GM12878 (cell line): Measurements from ENCODE around the gene CCNG1. TPM values are rescaled to one million over a fixed set of nuclear protein-coding genes. Genes with fewer than 3 reads are reported as not detected.
"Not testable (repeated sequence)": the region's sequence is repeated elsewhere in the genome, so short reads cannot be mapped to it uniquely, and the experiment has no call there.

ENCODE experiments used
- ATAC-seq: fragments of 200-7000 bp; cut with Tn5 transposase; 3 replicates; pipeline ENCODE4 v1.9.1; 2020; ENCODE audit warnings: mild to moderate bottlenecking, moderate library complexity
- BruUV-seq: library from RNA; stranded (reverse); fragments of 400-500 nt; replicated peaks from 2 replicates; lab custom pipeline; 2021; lab: Mats Ljungman, UMichigan
- CTCF ChIA-PET: fragments of 300-600 bp; sonication (Branson Sonifier 250); formaldehyde crosslinking; extraction: SDS; loops from one replicate; lab custom pipeline; 2021; ENCODE audit warnings: inconsistent platforms; lab: Yijun Ruan, JAX
- POLR2A ChIA-PET: fragments of 350-600 bp; formaldehyde crosslinking; extraction: SDS; loops from one replicate; lab custom pipeline; 2021; ENCODE audit warnings: inconsistent platforms; lab: Charles Lee
- RAD21 ChIA-PET: fragments of 300-600 bp; sonication (Branson Sonifier 250); formaldehyde crosslinking; loops from one replicate; lab custom pipeline; 2023; ENCODE audit warnings: antibody characterized with exemption; ENCODE audit not compliant: unreplicated experiment; lab: Charles Lee
- SMC1A ChIA-PET: fragments of 300-600 bp; sonication (Branson Sonifier 250); formaldehyde crosslinking; loops from one replicate; lab custom pipeline; 2023; ENCODE audit not compliant: unreplicated experiment, uncharacterized antibody; lab: Charles Lee
- DNase-seq: peaks from one replicate; pipeline ENCODE4 v3.0.0-alpha.2; 2011; ENCODE audit warnings: low read depth, low spot score
- FAIRE-seq: peaks from 3 replicates; lab custom pipeline; 2011; peaks lifted over from hg19 to GRCh38; lab: Jason Lieb, UNC
- H2AFZ ChIP-seq: 2 replicates; pipeline ENCODE4 v1.6.0; 2011; ENCODE audit warnings: low read depth, low read length, control low read depth; ENCODE audit not compliant: control insufficient read depth
- H3K27ac ChIP-seq: 2 replicates; pipeline ENCODE4 v1.5.1; 2011; ENCODE audit warnings: control low read depth; ENCODE audit not compliant: control insufficient read depth, insufficient read depth
- H3K27me3 ChIP-seq, 2 experiments: replicated peaks in 1 of 2; 2 replicates each; pipeline versions ENCODE4 v1.6.0 to v1.6.1; 2011; ENCODE audit warnings: low read length in 1 of 2; ENCODE audit not compliant: control insufficient read depth in 2 of 2, insufficient read depth in 2 of 2
- H3K36me3 ChIP-seq, 2 experiments: 2 replicates each; pipeline ENCODE4 v1.5.1; 2011; ENCODE audit warnings: low read length in 1 of 2; ENCODE audit not compliant: control insufficient read depth in 2 of 2, insufficient read depth in 2 of 2
- H3K4me1 ChIP-seq: 2 replicates; pipeline ENCODE4 v1.6.1; 2011; ENCODE audit warnings: mild to moderate bottlenecking, low read length, moderate library complexity, mixed read lengths; ENCODE audit not compliant: control insufficient read depth, insufficient read depth
- H3K4me2 ChIP-seq: 2 replicates; pipeline ENCODE4 v1.6.0; 2011; ENCODE audit warnings: control low read depth; ENCODE audit not compliant: control insufficient read depth, insufficient read depth
- H3K4me3 ChIP-seq: fragments of 200-600 bp; sonication (generic); 2 replicates; pipeline ENCODE4 v1.5.1; 2016
- H3K79me2 ChIP-seq: 2 replicates; pipeline ENCODE4 v1.6.0; 2011; ENCODE audit warnings: low read length; ENCODE audit not compliant: control insufficient read depth, insufficient read depth
- H3K9ac ChIP-seq: 2 replicates; pipeline ENCODE4 v1.8.0; 2011; ENCODE audit warnings: low read length, control low read depth, mixed read lengths; ENCODE audit not compliant: control insufficient read depth, insufficient read depth
- H3K9me3 ChIP-seq: replicated peaks from 3 replicates; pipeline ENCODE4 v1.5.1; 2011; ENCODE audit warnings: mild to moderate bottlenecking, low read length; ENCODE audit not compliant: control insufficient read depth, insufficient read depth
- H4K20me1 ChIP-seq: 2 replicates; pipeline ENCODE4 v1.6.0; 2011; ENCODE audit not compliant: control insufficient read depth, insufficient read depth
- BRCA1 ChIP-seq: IDR thresholded peaks from 2 replicates; pipeline ENCODE4 v1.6.1; 2011; ENCODE audit warnings: low read depth, low read length, improper control_type of control experiment
- CBFB ChIP-seq: IDR thresholded peaks from 2 replicates; pipeline ENCODE4 v1.6.1; 2016; ENCODE audit warnings: antibody characterized with exemption, low read depth
- NR2C2 ChIP-seq: IDR thresholded peaks from 2 replicates; pipeline ENCODE4 v1.6.1; 2011; ENCODE audit warnings: borderline replicate concordance, low read depth; ENCODE audit not compliant: control insufficient read depth, insufficient read length
- RBBP5 ChIP-seq: fragments of 200-600 bp; sonication (generic); conservative IDR thresholded peaks from 2 replicates; pipeline ENCODE4 v1.6.1; 2016
- SIN3A ChIP-seq: IDR thresholded peaks from 2 replicates; pipeline ENCODE4 v1.6.1; 2012; ENCODE audit warnings: low read depth, low read length, improper control_type of control experiment
- SPI1 ChIP-seq: IDR thresholded peaks from 2 replicates; pipeline ENCODE4 v1.6.1; 2011; ENCODE audit warnings: low read depth, mild to moderate bottlenecking, low read length, moderate library complexity, borderline replicate concordance; ENCODE audit not compliant: insufficient read depth
- ZNF217 ChIP-seq: fragments of 450-650 bp; IDR thresholded peaks from 2 replicates; pipeline ENCODE4 v1.6.1; 2017; ENCODE audit warnings: antibody characterized with exemption, mild to moderate bottlenecking
- WGBS: methylation state at CpG from one replicate; pipeline ENCODE4 v1.1.6; 2016; ENCODE audit warnings: low lambda C conversion rate; ENCODE audit not compliant: insufficient replicate concordance, insufficient coverage; ENCODE audit errors: missing lambda C conversion rate; 5-methylcytosine and 5-hydroxymethylcytosine counted together
- in situ Hi-C: fragments of 300-500 bp; cut with MboI; formaldehyde crosslinking; loops from 9 replicates; pipeline ENCODE4 v1.14.3; 2018; ENCODE audit warnings: mixed read lengths
- intact Hi-C: fragments of 100-400 bp; cut with micrococcal nuclease; formaldehyde crosslinking; loops from one replicate; pipeline ENCODE4 v1.14.2; 2022; ENCODE audit not compliant: unreplicated experiment
- polyA plus RNA-seq, 11 experiments: library from polyadenylated mRNA; depleted of rRNA in 4 of 11; unstranded in 6 of 11; stranded (reverse) in 5 of 11; fragments of >200 nt; fragmentation: Nextera tagmentation in 4 of 11; fragmentation: Illumina TruSeq in 1 of 11; extraction: Ambion mirVana in 4 of 11; extraction: Trizol in 1 of 11; gene quantifications; 1 replicate in 1 of 11; 2 replicates in 10 of 11; pipeline versions ENCODE4 v1.2.1 to v1.2.3, GENCODE V29; 2011 to 2016; ENCODE audit warnings: inconsistent platforms in 2 of 11, missing spikeins in 2 of 11, low read depth in 1 of 11
- total RNA-seq, 4 experiments: library from RNA; depleted of rRNA in 3 of 4; stranded (reverse); fragments of >200 nt in 3 of 4; fragmentation: Illumina TruSeq in 1 of 4; extraction: Trizol in 1 of 4; gene quantifications; 2 replicates each; pipeline versions ENCODE4 v1.2.1 to v1.2.3, GENCODE V29; 2013 to 2021
- TF ChIP-seq, protein P1 (sequence below): fragments of 450-650 bp; IDR thresholded peaks from 2 replicates; pipeline ENCODE4 v1.6.1; 2017; ENCODE audit warnings: low read depth, mild to moderate bottlenecking, moderate library complexity
- TF ChIP-seq, protein P2 (sequence below): IDR thresholded peaks from 2 replicates; pipeline ENCODE4 v1.6.1; 2011; ENCODE audit warnings: mild to moderate bottlenecking, low read depth, low read length, moderate library complexity; ENCODE audit not compliant: insufficient replicate concordance
- TF ChIP-seq, protein P3 (sequence below): fragments of 450-650 bp; IDR thresholded peaks from 2 replicates; pipeline ENCODE4 v1.6.1; 2017; ENCODE audit warnings: mild to moderate bottlenecking, moderate library complexity

The CCNG1 gene
- total and polyA plus RNA-seq, 10 of the 15 experiments (the other 5 are each of a cell fraction or from before 2014, with no cell fraction given) = 90.1 to 274 (median 200) TPM

DNA sequence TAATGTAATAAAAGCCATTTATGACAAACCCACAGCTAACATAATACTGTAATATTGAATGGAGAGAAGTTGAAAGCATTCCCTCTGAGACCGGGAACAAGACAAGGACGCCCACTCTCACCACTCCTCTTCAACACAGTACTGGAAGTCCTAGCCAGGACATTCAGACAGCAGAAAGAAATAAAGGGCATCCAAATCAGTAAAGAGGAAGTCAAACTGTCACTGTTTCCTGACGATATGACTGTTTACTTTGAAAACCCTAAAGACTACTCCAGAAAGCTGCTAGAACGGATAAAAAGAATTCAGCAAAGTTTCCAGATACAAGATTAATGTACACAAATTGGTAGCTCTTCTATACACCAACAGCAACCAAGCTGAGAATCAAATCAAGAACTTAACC is 11.3 kb upstream of the CCNG1 start:
- CTCF ChIA-PET, H3K36me3 ChIP-seq, H3K4me3 ChIP-seq, ATAC-seq, H3K79me2 ChIP-seq, in situ Hi-C loops, H3K9me3 ChIP-seq, H3K9ac ChIP-seq: not testable (repeated sequence)
- RAD21 ChIA-PET = interaction anchor here (1.7 kb wide), 1 partner anchor 17 kb away, joined by 3 read pairs; no protein-coding TSS in a partner anchor
- TF ChIP-seq SPI1 = peak; percentile 41; the same call in 1 of the 2 replicates
- TF ChIP-seq, all 136 proteins: peak for 1; not testable (repeated sequence) for 135
- H3K4me2 ChIP-seq, H3K4me1 ChIP-seq, DNase-seq, H4K20me1 ChIP-seq, FAIRE-seq, H2AFZ ChIP-seq, BruUV-seq, H3K27ac ChIP-seq, intact Hi-C loops, H3K27me3 ChIP-seq, POLR2A ChIA-PET: not testable (repeated sequence)
- SMC1A ChIA-PET = interaction anchor here (1.4 kb wide), 1 partner anchor 34 kb away, joined by 3 read pairs; the partner anchor contains the start of genes HMMR and NUDCD2
- 15% methylated on average over 4 of the region's 4 CpGs for WGBS

DNA sequence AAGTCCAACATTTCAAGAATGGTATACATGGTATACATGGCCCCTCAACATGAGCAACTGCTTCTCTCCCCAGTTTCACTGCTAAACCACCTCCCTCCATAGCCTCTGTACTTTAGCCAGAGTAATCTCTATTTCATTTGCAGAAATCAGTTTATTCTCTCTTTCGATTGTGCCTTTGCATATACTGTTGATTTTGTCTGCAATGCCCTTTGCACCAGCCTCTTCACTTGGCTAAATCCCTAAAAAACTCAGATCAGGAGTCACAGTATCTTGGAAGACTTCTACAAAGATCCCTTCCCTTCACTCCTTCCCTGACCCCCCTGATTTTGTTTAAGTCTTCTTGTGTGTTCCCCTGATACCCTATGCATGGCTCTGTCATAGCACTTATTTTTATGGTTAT is 4.9 kb upstream of the CCNG1 start:
- H3K9ac ChIP-seq = no peak overlapping the region
- H3K4me1 ChIP-seq = no peaks in the 10 kb centered on the region; the same call in 1 of the 2 replicates
- no peaks in the 10 kb centered on the region for H3K36me3 ChIP-seq
- ATAC-seq = no peak
- DNase-seq = no peak
- no peaks in the 10 kb centered on the region for H3K9me3 ChIP-seq
- in situ Hi-C loops = no loop called here
- RAD21 ChIA-PET = no interaction called here
- peaks cover 1% of the 10 kb centered on the region for H3K79me2 ChIP-seq
- intact Hi-C loops = no loop called here
- SMC1A ChIA-PET = no interaction called here
- no peaks in the 10 kb centered on the region for H4K20me1 ChIP-seq
- CTCF ChIA-PET = no interaction called here
- POLR2A ChIA-PET = no interaction called here
- FAIRE-seq = no peak
- no peak overlapping the region for H3K27ac ChIP-seq
- H3K27me3 ChIP-seq = no peaks in the 10 kb centered on the region
- no TSS peak for BruUV-seq
- no peak overlapping the region for H3K4me2 ChIP-seq
- H2AFZ ChIP-seq = no peak overlapping the region
- no peak overlapping the region for H3K4me3 ChIP-seq
- 47% methylated on average over 1 of the region's 1 CpG for WGBS
- no peak for TF ChIP-seq CBFB
- TF ChIP-seq RBBP5 = no peak
- TF ChIP-seq, protein P1, sequence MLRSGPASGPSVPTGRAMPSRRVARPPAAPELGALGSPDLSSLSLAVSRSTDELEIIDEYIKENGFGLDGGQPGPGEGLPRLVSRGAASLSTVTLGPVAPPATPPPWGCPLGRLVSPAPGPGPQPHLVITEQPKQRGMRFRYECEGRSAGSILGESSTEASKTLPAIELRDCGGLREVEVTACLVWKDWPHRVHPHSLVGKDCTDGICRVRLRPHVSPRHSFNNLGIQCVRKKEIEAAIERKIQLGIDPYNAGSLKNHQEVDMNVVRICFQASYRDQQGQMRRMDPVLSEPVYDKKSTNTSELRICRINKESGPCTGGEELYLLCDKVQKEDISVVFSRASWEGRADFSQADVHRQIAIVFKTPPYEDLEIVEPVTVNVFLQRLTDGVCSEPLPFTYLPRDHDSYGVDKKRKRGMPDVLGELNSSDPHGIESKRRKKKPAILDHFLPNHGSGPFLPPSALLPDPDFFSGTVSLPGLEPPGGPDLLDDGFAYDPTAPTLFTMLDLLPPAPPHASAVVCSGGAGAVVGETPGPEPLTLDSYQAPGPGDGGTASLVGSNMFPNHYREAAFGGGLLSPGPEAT = no peak
- TF ChIP-seq, protein P2, sequence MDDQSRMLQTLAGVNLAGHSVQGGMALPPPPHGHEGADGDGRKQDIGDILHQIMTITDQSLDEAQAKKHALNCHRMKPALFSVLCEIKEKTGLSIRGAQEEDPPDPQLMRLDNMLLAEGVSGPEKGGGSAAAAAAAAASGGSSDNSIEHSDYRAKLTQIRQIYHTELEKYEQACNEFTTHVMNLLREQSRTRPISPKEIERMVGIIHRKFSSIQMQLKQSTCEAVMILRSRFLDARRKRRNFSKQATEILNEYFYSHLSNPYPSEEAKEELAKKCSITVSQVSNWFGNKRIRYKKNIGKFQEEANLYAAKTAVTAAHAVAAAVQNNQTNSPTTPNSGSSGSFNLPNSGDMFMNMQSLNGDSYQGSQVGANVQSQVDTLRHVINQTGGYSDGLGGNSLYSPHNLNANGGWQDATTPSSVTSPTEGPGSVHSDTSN = no peak
- TF ChIP-seq, protein P3, sequence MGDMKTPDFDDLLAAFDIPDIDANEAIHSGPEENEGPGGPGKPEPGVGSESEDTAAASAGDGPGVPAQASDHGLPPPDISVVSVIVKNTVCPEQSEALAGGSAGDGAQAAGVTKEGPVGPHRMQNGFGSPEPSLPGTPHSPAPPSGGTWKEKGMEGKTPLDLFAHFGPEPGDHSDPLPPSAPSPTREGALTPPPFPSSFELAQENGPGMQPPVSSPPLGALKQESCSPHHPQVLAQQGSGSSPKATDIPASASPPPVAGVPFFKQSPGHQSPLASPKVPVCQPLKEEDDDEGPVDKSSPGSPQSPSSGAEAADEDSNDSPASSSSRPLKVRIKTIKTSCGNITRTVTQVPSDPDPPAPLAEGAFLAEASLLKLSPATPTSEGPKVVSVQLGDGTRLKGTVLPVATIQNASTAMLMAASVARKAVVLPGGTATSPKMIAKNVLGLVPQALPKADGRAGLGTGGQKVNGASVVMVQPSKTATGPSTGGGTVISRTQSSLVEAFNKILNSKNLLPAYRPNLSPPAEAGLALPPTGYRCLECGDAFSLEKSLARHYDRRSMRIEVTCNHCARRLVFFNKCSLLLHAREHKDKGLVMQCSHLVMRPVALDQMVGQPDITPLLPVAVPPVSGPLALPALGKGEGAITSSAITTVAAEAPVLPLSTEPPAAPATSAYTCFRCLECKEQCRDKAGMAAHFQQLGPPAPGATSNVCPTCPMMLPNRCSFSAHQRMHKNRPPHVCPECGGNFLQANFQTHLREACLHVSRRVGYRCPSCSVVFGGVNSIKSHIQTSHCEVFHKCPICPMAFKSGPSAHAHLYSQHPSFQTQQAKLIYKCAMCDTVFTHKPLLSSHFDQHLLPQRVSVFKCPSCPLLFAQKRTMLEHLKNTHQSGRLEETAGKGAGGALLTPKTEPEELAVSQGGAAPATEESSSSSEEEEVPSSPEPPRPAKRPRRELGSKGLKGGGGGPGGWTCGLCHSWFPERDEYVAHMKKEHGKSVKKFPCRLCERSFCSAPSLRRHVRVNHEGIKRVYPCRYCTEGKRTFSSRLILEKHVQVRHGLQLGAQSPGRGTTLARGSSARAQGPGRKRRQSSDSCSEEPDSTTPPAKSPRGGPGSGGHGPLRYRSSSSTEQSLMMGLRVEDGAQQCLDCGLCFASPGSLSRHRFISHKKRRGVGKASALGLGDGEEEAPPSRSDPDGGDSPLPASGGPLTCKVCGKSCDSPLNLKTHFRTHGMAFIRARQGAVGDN = no peak
- TF ChIP-seq NR2C2 = no peak
- TF ChIP-seq ZNF217 = no peak
- TF ChIP-seq BRCA1 = no peak
- no peak for TF ChIP-seq SIN3A
